A549 (cell line): ENCODE measurements around the gene SMIM15.
"Not testable (repeated sequence)": the region's sequence is repeated elsewhere in the genome, so short reads cannot be mapped to it uniquely, and the experiment has no call there.

Experiments used
- EP300 ChIP-seq, 2 experiments: fragments of >200 bp; sonication (Bioruptor Twin); formaldehyde crosslinking; IDR thresholded peaks; 2 replicates in 1 of 2; 3 replicates in 1 of 2; pipeline ENCODE4 v1.6.1; 2016 to 2017
- KDM5A ChIP-seq: fragments of 200-600 bp; sonication (generic); IDR thresholded peaks from 2 replicates; pipeline ENCODE4 v1.6.1; 2016; ENCODE audit warnings: antibody characterized with exemption, mild to moderate bottlenecking
- PHF8 ChIP-seq: fragments of 200-600 bp; sonication (generic); IDR thresholded peaks from 2 replicates; pipeline ENCODE4 v1.6.1; 2016; ENCODE audit warnings: low read depth, mild to moderate bottlenecking, antibody characterized with exemption, moderate library complexity, borderline replicate concordance
- POLR2A ChIP-seq: IDR thresholded peaks from 2 replicates; pipeline ENCODE4 v1.6.1; 2012; ENCODE audit warnings: mild to moderate bottlenecking, low read length
- TF ChIP-seq, protein P1 (sequence below): fragments of >200 bp; sonication (Bioruptor Twin); formaldehyde crosslinking; IDR thresholded peaks from 3 replicates; pipeline ENCODE4 v1.5.1; 2016

DNA sequence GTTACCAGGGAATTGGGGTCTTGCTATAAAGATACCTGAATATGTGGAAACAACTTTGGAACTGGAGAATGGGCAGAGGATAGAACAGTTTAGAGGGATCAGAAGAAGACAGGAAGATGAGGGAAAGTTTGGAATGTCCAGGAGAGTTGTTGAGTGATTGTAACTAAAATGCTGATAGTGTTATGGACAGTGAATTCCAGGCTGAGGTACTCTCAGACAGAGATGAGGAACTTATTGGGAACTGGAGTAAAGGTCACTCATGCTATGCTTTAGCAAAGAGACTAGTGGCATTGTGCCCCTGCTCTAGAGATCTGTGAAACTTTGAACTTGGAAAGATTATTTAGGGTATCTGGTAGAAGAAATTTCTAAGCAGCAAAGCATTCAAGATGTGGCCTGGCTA lies 25.1 kb upstream of the SMIM15 start:
- TF ChIP-seq, protein P1, sequence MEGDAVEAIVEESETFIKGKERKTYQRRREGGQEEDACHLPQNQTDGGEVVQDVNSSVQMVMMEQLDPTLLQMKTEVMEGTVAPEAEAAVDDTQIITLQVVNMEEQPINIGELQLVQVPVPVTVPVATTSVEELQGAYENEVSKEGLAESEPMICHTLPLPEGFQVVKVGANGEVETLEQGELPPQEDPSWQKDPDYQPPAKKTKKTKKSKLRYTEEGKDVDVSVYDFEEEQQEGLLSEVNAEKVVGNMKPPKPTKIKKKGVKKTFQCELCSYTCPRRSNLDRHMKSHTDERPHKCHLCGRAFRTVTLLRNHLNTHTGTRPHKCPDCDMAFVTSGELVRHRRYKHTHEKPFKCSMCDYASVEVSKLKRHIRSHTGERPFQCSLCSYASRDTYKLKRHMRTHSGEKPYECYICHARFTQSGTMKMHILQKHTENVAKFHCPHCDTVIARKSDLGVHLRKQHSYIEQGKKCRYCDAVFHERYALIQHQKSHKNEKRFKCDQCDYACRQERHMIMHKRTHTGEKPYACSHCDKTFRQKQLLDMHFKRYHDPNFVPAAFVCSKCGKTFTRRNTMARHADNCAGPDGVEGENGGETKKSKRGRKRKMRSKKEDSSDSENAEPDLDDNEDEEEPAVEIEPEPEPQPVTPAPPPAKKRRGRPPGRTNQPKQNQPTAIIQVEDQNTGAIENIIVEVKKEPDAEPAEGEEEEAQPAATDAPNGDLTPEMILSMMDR: not testable (repeated sequence)
- not testable (repeated sequence) for TF ChIP-seq PHF8; POLR2A; EP300 (IDR thresholded peaks at IDR 0.05); KDM5A
